Sigmoid colon (tissue), 4 donors: ENCODE measurements around the gene CDH23.

Source experiments
- POLR2A ChIP-seq, 2 donors: fragments of 450-650 bp; IDR thresholded peaks; one replicate each; pipeline ENCODE4 v1.6.1; 2016; ENCODE audit warnings: antibody characterized with exemption in 2 of 2, mild to moderate bottlenecking in 2 of 2, moderate library complexity in 2 of 2
- POLR2AphosphoS5 ChIP-seq, 4 donors: sonication (generic); formaldehyde crosslinking; IDR thresholded peaks; one replicate each; pipeline ENCODE4 v1.6.1; 2017; ENCODE audit warnings: antibody characterized with exemption in 4 of 4

- TF ChIP-seq POLR2A (IDR thresholded peaks at IDR 0.05): no peak
- no peak for TF ChIP-seq POLR2AphosphoS5 (IDR thresholded peaks at IDR 0.05)
These were observed 81.5 kb downstream of the CDH23 start for GRCh38 chr10:71478173-71478572.
